Calu3 (cell line): ENCODE data around the gene MAP1LC3C. TPM values are rescaled to one million over a fixed set of nuclear protein-coding genes. Genes with fewer than 3 reads are reported as not detected.

ENCODE experiments used
- Bru-seq: library from RNA; stranded (reverse); fragments of 400-500 nt; gene quantifications from one replicate; lab custom pipeline; 2021; lab: Mats Ljungman, UMichigan
- BruChase-seq, 2 experiments: library from RNA; stranded (reverse); fragments of 400-500 nt; gene quantifications; one replicate each; lab custom pipeline; 2021; lab: Mats Ljungman, UMichigan
- BruUV-seq: library from RNA; stranded (reverse); fragments of 400-500 nt; replicated peaks from 2 replicates; lab custom pipeline; 2021; lab: Mats Ljungman, UMichigan
- CTCF ChIA-PET: fragments of 300-600 bp; sonication (Branson Sonifier 250); formaldehyde crosslinking; loops from one replicate; lab custom pipeline; 2022; ENCODE audit warnings: antibody characterized with exemption; lab: Charles Lee
- DNase-seq: peaks from one replicate; pipeline ENCODE4 v3.0.0; 2022
- H3K27ac Mint-ChIP-seq: one replicate; pipeline ENCODE4 v1.8.0; 2022; ENCODE audit warnings: mixed read lengths; ENCODE audit not compliant: unreplicated experiment
- H3K27me3 Mint-ChIP-seq: one replicate; pipeline ENCODE4 v1.8.0; 2022; ENCODE audit warnings: mixed read lengths; ENCODE audit not compliant: unreplicated experiment
- H3K36me3 Mint-ChIP-seq: one replicate; pipeline ENCODE4 v1.8.0; 2022; ENCODE audit warnings: mild to moderate bottlenecking, moderate library complexity, mixed read lengths; ENCODE audit not compliant: insufficient read depth, unreplicated experiment
- H3K4me1 Mint-ChIP-seq: one replicate; pipeline ENCODE4 v1.8.0; 2022; ENCODE audit warnings: mild to moderate bottlenecking, low read depth, mixed read lengths; ENCODE audit not compliant: unreplicated experiment
- H3K4me3 Mint-ChIP-seq: one replicate; pipeline ENCODE4 v1.8.0; 2022; ENCODE audit warnings: mild to moderate bottlenecking, low read depth, moderate library complexity, mixed read lengths; ENCODE audit not compliant: unreplicated experiment
- H3K9me3 Mint-ChIP-seq: one replicate; pipeline ENCODE4 v1.8.0; 2022; ENCODE audit warnings: low read depth, mixed read lengths; ENCODE audit not compliant: unreplicated experiment
- CTCF ChIP-seq: fragments of 200-600 bp; IDR thresholded peaks from one replicate; pipeline ENCODE4 v1.8.0; 2022; ENCODE audit warnings: antibody characterized with exemption; ENCODE audit not compliant: unreplicated experiment
- intact Hi-C: fragments of 100-400 bp; cut with micrococcal nuclease; formaldehyde crosslinking; loops from one replicate; pipeline ENCODE4 v1.10.0; 2022; ENCODE audit not compliant: unreplicated experiment
- long read RNA-seq: library from polyadenylated mRNA; stranded (forward); transcript quantifications from one replicate; pipeline ENCODE4 v2.0.0, GENCODE V29; 2022
- total RNA-seq: library from RNA; stranded (reverse); gene quantifications from 2 replicates; pipeline ENCODE4 v1.2.3, GENCODE V29; 2022

The MAP1LC3C gene
- not detected in 2 replicates for total RNA-seq
- Bru-seq, nascent RNA, result not detected
- not detected for BruChase-seq, experiment 1, labeled RNA remaining after a 6-hour chase
- BruChase-seq, experiment 2, labeled RNA remaining after a 2-hour chase, result not detected
- long read RNA-seq, result 0 reads

GRCh38 chr1:241999026-241999425 is at the start of gene MAP1LC3C:
Gene MAP1LC3C, minus strand, starts transcription at chr1:241999098. Its CDS starts 90 bp downstream, at chr1:241999008.
- Mint-ChIP-seq H3K36me3 (no peaks in the 10 kb centered on the region), H3K27me3 (no peaks in the 10 kb centered on the region), H3K4me3 (no peak within 1 kb of the TSS), H3K4me1 (peaks cover 9% of the 10 kb centered on the region), H3K27ac (no peak within 1 kb of the TSS), H3K9me3 (no peaks in the 10 kb centered on the region)
- no peak for TF ChIP-seq CTCF
- no peak for DNase-seq
- intact Hi-C loops, result no loop called here
- CTCF ChIA-PET, result interaction anchor here (0.6 to 1.6 kb wide), 5 partner anchors 9 to 134 kb away, joined by 3 to 6 read pairs (median 3); no protein-coding TSS in a partner anchor
- BruUV-seq, result no TSS peak

GRCh38 chr1:242043165-242043564 is 44.3 kb upstream of the MAP1LC3C start:
- Mint-ChIP-seq H3K36me3 (no peaks in the 10 kb centered on the region), H3K4me3 (no peak overlapping the region), H3K9me3 (peaks cover 4% of the 10 kb centered on the region), H3K27me3 (no peaks in the 10 kb centered on the region), H3K4me1 (no peaks in the 10 kb centered on the region), H3K27ac (peak overlapping the region; percentile 51)
- DNase-seq, result no peak
- no peak for TF ChIP-seq CTCF
- BruUV-seq, result no TSS peak
- CTCF ChIA-PET, result no interaction called here
- intact Hi-C loops, result no loop called here

- no peak overlapping the region for H3K27ac Mint-ChIP-seq
- no peaks in the 10 kb centered on the region for H3K36me3 Mint-ChIP-seq
- H3K27me3 Mint-ChIP-seq, result peaks cover 24% of the 10 kb centered on the region
- no TSS peak for BruUV-seq
- CTCF ChIA-PET, result no interaction called here
- peaks cover 10% of the 10 kb centered on the region for H3K9me3 Mint-ChIP-seq
- no peak overlapping the region for H3K4me3 Mint-ChIP-seq
- intact Hi-C loops, result no loop called here
- no peak for TF ChIP-seq CTCF
- no peak for DNase-seq
- H3K4me1 Mint-ChIP-seq, result no peaks in the 10 kb centered on the region
Measured at GRCh38 chr1:242034392-242034791, 35.5 kb upstream of the MAP1LC3C start.

- no peak for TF ChIP-seq CTCF
- CTCF ChIA-PET, result no interaction called here
- Mint-ChIP-seq H3K36me3 (no peaks in the 10 kb centered on the region), H3K4me1 (no peaks in the 10 kb centered on the region), H3K9me3 (peaks cover 10% of the 10 kb centered on the region), H3K4me3 (no peak overlapping the region), H3K27me3 (peaks cover 24% of the 10 kb centered on the region), H3K27ac (no peak overlapping the region)
- BruUV-seq, result no TSS peak
- intact Hi-C loops, result no loop called here
- DNase-seq, result no peak
Measured at GRCh38 chr1:242033447-242033846, 34.5 kb upstream of the MAP1LC3C start.
